ENCODE measurements around the gene MLX.

MLX gene

DNA sequence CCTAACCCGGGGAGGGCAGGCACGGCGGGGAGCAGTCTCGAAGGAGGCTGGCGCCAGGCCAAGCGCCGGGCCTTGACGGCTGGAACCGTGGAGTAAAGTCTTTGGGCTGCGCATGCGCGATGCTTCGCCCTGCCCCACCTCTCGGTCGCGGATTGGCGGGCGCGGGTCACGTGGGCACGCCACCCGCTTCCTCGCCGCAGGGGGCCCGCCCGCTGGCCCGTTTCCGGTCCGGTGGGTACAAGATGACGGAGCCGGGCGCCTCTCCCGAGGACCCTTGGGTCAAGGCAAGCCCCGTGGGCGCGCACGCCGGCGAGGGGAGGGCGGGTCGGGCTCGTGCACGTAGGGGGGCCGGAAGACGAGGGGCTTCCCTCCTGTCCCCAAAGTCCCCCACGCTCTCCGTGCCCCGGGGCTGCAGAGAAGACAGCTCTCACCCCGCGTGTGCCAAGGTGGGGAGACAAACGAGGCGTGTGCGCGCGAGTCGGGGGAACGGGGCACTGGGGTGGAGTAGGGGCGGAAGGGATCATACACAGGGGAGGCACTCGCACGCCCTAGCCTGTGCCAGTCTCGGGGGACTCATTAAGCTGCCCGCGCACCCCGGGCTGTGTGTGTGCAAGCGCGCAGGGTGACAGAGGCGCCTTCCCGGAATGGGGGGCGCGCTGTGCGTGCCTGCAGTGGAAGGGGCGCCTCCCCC lies at the start of gene MLX:
MLX (plus strand) TSS at position 218 of the 691 bp plus-strand sequence; CDS start at position 243, 25 bp downstream.
- no peak for DNase-seq

DNA sequence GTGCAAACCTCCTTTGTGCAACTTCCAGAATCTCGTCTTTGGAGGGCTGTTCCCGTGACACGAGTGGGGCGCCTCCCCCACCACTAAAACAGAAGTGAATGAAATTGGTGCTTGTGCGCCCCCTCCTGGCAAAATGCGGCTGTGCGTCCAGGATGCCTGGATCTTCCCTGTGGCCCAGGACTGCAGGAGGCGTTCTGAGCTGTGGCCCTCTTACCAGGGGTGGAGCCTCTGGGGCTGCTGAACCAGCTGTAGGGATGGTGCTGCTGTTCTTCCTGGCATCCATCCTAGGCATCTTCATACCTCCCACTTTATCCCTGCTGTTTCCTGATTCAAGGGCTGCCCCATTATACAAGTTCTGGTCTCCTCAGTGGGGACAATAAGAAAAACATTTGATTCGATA lies 49.4 kb upstream of the MLX start:
- no peak for DNase-seq

GRCh38 chr17:42518046-42518754 lies 48.7 kb upstream of the MLX start:
- no peak for DNase-seq

DNA sequence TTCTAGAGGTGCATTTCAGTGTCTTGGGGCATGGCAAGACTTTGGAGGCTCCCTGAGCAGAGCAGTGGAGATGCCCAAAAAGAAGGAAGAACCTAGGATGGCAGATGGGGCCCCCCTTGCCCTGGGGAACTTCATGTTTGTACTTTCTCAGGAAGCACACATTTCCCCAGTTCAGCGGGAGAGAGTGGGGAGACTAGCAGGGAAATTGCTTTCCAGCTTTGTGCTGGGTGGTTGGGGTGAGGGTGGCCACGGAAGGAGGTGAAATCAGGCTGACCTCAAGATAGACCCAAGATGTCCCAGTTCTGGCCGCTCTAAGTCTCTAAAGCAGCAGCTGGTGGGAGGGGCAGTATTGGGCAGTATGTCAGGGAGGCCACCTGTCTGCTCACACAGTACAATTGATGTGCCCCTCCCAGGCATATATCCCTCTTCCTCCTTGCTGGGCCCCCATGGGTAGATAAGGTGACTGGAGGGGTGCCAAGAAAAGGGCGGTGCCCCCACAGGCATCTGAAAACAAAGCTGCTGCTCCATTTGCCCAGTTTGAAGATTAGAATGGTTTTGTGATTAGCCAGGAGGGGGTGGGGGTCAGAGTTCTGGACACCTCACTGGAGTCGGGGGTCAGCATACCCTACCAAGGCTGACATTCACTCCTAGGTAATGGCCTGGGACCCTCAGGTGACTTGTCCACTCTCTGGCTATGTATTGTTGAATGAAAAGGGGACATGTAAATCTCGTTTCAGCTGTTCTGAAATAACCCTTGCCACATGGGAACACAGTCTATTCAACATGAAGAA lies 48.0 kb upstream of the MLX start:
- no peak for DNase-seq

DNA sequence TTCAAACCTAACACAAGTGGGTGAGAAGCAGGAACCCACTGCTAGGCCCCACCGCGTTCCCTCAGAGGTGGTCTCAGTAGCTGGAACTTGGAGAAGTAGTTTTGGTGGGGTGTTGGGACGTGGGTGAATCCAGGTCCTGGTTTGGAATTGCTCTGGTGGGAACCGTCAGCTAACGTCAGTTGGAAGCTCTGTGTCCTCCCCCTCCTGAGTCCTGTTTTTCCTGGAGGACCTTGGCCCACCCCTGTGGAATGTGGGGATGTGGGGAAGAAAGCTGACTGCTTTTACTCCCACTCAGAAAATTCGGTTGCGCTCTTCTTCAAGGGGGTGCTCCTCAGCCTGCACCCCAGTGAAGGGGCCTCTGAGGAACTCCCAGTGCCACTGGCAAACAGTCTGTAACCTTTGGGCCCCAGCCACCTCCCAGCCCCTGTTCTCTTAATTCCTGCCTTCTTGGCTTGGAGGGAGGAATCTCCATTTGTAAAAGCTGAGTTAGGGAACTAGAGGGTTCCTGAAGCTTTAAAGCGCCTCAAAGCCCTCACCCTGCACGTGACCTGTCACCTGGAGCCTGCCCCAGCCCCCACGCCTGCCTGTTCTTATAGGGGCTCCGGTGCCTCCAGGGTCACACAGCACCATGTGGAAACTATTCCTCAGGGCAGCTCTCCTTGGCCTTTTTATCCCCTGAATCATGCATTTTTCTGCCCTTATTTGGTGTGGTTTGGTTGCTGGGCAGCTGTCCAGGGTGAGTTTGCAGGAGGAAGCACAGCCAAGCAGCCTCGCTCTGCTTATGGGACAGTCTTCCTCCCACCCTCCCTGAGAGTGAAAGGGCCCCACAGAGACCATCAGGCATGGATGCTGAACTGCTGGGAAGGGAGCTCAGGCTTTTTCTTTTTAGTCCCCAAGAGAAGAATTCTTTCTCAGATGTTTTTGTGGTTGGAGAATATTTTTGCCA lies 47.1 kb upstream of the MLX start:
- no peak for DNase-seq

DNA sequence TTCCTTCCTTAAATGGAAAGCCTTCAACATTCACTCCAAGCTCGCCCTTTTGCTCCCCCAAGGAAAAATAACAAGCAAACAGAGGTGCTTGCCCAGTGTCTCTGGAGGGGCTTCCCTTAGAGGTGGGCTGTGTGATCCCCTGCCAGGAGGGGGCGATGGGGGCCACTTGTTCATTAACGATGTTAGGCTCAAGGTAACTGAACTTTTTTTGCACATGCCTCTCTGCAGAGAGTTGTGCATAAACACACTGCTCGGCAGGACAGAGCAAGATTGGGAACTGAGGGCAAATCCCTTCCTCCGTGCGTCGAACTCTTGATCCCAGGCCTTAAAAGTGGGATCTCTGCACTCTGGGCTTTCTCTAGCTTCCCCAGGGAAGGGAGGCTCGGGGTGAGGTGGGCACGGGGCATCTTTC lies 46.4 kb upstream of the MLX start:
- DNase-seq = no peak

GRCh38 chr17:42521036-42521435 lies 45.9 kb upstream of the MLX start:
- DNase-seq = no peak

GRCh38 chr17:42521666-42522262 lies 45.1 kb upstream of the MLX start:
- no peak for DNase-seq

DNA sequence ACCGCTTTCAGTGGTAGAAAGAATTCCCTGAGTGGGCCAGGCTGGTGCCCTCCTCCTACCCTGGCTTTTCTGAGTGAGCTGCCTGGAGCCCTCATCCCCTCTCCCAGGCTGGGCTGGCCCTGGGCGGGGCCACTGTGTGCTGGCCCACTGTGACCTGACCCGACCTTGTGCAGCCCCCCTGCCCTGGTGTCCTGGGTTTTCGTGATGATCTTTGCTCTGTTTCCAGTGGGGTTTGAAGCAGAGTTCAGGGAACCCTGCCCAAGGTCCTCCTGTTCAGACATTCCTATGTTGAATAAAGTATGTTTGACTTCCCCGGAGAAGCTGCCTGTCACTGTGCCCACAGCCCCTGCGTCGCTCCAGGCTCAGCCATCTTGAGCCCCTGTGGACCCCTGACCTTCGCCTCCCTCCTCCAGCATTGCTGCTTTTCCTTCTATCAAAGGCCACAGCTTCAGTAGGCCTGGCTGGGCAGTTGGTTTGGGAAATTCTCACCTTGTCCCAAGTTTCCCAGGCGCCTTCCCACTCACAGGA lies 44.6 kb upstream of the MLX start:
- DNase-seq = no peak

DNA sequence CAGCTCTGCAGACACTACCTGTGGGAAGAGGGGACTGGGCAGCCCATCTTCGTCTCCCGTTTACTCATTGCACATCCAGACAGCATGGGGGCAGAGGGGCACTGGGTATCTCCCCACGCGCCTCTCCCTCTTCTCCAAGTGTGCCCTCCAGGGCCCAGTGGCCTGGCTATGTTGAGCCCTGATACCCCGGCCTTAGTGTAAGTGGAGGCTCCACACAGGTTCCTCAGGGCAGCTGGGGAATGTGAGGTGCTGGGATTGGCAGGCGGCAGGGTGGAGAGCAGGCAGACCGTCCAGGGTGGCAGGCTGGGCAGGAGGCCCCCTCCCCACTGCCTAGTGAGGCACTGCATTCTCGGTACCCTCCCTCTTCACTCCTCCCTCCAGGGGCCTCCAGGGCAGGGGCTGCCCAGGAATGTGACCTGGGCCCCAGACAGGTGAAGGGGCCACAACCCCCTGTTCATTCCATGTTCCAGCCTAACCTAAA lies 44.1 kb upstream of the MLX start:
- DNase-seq = no peak

DNA sequence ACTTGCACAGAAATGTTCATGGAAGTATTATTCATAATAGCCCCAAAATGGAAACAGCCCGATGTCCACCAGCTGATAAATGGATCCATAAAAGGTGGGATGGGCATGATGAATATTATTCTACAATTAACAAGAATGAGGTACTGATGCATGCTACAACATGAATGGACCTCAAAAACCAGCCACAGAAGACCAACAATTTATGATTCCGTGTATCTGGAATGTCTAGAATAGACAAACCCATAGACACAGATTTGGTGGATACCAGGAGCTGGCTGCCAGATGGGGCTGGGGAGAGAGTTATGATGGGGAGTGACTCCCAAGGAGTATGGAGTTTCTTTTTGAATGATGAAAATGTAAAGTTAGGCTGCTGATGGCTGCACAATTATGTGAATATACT lies 41.7 kb upstream of the MLX start:
- DNase-seq = no peak

DNA sequence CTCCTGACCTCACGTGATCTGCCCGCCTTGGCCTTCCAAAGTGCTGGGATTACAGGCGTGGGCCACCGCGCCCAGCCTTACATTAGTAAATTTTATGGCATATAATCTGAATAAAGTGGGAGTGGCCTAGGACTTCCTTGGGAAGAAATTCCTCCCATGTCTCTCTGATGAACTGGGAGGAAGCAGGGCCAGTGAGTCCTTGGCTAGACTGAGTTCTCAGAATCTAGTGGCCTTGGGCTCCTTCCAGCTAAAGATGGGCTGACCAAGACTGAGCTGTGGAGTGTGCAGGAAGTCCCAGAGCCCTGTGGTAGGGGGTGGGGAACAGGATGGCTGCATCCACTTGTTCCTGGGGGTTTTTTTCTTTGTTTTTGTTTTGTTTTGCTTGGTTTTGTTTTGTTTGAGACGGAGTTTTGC lies 40.9 kb upstream of the MLX start:
- no peak for DNase-seq

GRCh38 chr17:42527932-42528331 lies 39.0 kb upstream of the MLX start:
- no peak for DNase-seq

- no peak for DNase-seq
Observed at GRCh38 chr17:42529061-42529460, 37.8 kb upstream of the MLX start.

DNA sequence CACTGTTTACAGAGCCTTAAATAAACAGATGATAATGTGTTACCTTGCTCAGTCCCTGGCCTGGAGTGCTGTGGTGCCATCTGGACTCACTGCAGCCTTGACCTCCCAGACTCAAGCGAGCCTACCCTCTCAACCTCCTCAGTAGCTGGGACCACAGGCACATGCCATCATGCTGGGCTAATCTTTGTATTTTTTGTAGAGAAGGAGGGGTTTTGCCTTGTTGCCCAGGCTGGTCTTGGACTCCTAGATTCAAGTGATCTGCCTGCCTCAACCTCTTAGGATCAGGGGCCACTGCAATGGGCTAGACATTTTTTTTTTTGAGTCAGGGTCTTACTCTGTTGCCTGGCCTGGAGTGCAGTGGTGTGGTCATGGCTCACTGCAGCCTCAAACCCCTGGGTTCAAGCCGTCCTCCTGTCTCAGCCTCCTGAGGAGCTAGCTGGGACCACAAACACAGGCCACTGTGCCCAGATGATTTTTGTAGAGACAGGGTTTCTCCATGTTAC lies 35.9 kb upstream of the MLX start:
- DNase-seq = no peak

GRCh38 chr17:42531455-42532354 lies 35.2 kb upstream of the MLX start:
- DNase-seq = no peak

- no peak for DNase-seq
Observed at GRCh38 chr17:42535155-42536047, 31.5 kb upstream of the MLX start.

GRCh38 chr17:42536048-42536371 lies 30.9 kb upstream of the MLX start, which contains the start of gene NAGLU:
Gene NAGLU, plus strand, starts transcription at chr17:42536241. Its CDS starts 32 bp downstream, at chr17:42536273.
- DNase-seq = no peak

DNA sequence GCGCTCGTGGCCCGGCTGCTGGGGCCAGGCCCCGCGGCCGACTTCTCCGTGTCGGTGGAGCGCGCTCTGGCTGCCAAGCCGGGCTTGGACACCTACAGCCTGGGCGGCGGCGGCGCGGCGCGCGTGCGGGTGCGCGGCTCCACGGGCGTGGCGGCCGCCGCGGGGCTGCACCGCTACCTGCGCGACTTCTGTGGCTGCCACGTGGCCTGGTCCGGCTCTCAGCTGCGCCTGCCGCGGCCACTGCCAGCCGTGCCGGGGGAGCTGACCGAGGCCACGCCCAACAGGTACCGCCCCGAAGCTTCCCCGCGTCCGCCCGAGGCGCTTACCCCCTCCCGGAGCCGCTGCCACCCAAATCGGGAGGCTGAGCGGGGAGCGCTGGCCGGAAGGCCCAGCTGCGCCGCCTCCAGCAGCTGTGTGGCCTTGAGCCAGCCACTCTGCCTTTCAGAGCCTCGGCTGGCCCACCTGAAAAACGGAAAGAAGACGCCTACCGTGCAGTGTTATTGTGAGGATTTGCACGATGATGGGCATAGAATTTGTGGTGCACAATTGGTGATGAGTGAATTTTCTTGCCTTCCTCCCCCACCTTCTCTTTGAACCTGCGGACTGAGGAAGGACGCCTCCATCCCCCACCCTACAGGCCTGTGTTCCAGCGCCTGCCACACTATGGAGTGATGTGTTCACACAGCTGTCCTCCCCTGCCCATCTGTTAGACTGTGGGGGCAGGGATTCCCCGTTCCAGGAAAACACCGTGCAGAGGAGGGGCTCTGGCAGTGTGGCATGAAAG lies 30.3 kb upstream of the MLX start:
- no peak for DNase-seq
